Ishikawa (cell line): ENCODE data around the gene ARPC5L.

ENCODE experiments used
- CEBPB ChIP-seq: IDR thresholded peaks from 2 replicates; pipeline ENCODE4 v1.6.1; 2012
- CREB1 ChIP-seq: IDR thresholded peaks from 2 replicates; pipeline ENCODE4 v1.6.1; 2012; ENCODE audit warnings: low read depth
- EGR1 ChIP-seq: IDR thresholded peaks from 2 replicates; pipeline ENCODE4 v1.6.1; 2012
- EP300 ChIP-seq: IDR thresholded peaks from 2 replicates; pipeline ENCODE4 v1.6.1; 2012; ENCODE audit warnings: borderline replicate concordance
- FOXM1 ChIP-seq: IDR thresholded peaks from 2 replicates; pipeline ENCODE4 v1.6.1; 2012; ENCODE audit warnings: low read depth, borderline replicate concordance
- MAX ChIP-seq: IDR thresholded peaks from 2 replicates; pipeline ENCODE4 v1.6.1; 2012
- NFIC ChIP-seq: IDR thresholded peaks from 2 replicates; pipeline ENCODE4 v1.6.1; 2012
- RAD21 ChIP-seq: IDR thresholded peaks from 2 replicates; pipeline ENCODE4 v1.6.1; 2012; ENCODE audit warnings: low read depth
- TAF1 ChIP-seq: IDR thresholded peaks from 2 replicates; pipeline ENCODE4 v1.6.1; 2012; ENCODE audit warnings: low read depth, mild to moderate bottlenecking
- TCF12 ChIP-seq: IDR thresholded peaks from 2 replicates; pipeline ENCODE4 v1.6.1; 2012; ENCODE audit warnings: low read depth
- TEAD4 ChIP-seq: IDR thresholded peaks from 2 replicates; pipeline ENCODE4 v1.6.1; 2012
- USF1 ChIP-seq: IDR thresholded peaks from 2 replicates; pipeline ENCODE4 v1.6.1; 2012
- YY1 ChIP-seq: IDR thresholded peaks from 2 replicates; pipeline ENCODE4 v1.6.1; 2012; ENCODE audit warnings: low read depth
- ZBTB7A ChIP-seq: IDR thresholded peaks from 2 replicates; pipeline ENCODE4 v1.6.1; 2012; ENCODE audit warnings: low read depth
- TF ChIP-seq, protein P1 (sequence below): IDR thresholded peaks from 2 replicates; pipeline ENCODE4 v1.6.1; 2012; ENCODE audit warnings: low read depth, mild to moderate bottlenecking

Gene ARPC5L

GRCh38 chr9:124890179-124890578 is 28.2 kb downstream of the ARPC5L start:
- TF ChIP-seq NFIC (no peak), EGR1 (no peak), TAF1 (no peak), CEBPB (no peak), TEAD4 (no peak), MAX (no peak), ZBTB7A (no peak), USF1 (no peak), TCF12 (no peak), RAD21 (no peak), CREB1 (no peak), EP300 (no peak)

- TF ChIP-seq USF1, result no peak
- TF ChIP-seq CREB1, result no peak
- TF ChIP-seq TCF12, result no peak
- TF ChIP-seq YY1, result no peak
- TF ChIP-seq MAX, result no peak
- TF ChIP-seq TAF1, result no peak
- no peak for TF ChIP-seq RAD21
- no peak for TF ChIP-seq FOXM1
These were observed 32.3 kb downstream of the ARPC5L start for GRCh38 chr9:124894035-124894740.

GRCh38 chr9:124894741-124895170 is 32.8 kb downstream of the ARPC5L start:
- TF ChIP-seq FOXM1, result no peak
- TF ChIP-seq RAD21, result peak; percentile 37; the same call in 1 of the 2 replicates

DNA sequence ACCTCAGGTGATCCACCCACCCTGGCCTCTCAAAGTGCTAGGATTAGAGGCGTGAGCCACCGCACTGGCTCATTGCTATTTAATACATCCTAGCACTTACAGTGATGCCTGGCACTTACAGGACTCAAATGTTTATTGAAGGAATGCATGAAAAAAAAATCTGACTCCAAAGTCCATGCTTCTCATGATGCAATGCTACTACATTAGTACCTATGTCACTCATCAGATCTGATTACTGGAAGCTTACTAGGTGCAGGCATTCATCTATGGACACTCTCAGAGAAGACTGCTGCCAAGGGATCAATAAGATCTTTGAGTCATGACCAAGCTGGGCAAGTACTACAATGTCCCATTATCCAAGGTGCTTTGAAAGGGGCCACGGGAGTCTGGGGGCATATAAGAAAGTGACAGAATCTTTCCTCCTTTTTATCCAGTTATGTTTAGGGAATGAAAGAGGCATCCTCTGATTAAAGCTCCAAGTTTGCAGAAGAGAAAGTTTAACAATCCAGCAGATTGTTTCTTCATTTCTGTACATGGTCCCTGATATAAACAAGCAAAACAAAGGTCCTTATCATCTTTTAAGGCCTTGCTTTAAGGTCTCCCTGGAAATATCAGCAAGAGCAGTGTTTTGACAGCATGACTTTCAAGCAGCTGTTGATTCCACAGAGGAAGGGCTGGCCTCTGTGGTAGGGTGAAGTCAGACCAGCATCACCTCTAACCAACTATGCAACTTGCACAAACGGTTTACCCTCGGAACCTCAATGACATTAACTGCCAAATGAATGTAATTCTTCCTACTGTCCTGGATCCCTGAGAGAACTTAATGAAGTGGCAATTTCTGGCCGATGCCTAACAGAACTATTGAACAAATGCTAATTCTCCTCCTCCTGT is 35.9 kb downstream of the ARPC5L start:
- TF ChIP-seq TCF12 (no peak), NFIC (no peak), MAX (no peak), TEAD4 (no peak), USF1 (no peak), EGR1 (no peak), ZBTB7A (no peak), YY1 (no peak), FOXM1 (no peak), RAD21 (no peak), CREB1 (no peak), EP300 (no peak), TAF1 (no peak), CEBPB (no peak)
- TF ChIP-seq, protein P1, sequence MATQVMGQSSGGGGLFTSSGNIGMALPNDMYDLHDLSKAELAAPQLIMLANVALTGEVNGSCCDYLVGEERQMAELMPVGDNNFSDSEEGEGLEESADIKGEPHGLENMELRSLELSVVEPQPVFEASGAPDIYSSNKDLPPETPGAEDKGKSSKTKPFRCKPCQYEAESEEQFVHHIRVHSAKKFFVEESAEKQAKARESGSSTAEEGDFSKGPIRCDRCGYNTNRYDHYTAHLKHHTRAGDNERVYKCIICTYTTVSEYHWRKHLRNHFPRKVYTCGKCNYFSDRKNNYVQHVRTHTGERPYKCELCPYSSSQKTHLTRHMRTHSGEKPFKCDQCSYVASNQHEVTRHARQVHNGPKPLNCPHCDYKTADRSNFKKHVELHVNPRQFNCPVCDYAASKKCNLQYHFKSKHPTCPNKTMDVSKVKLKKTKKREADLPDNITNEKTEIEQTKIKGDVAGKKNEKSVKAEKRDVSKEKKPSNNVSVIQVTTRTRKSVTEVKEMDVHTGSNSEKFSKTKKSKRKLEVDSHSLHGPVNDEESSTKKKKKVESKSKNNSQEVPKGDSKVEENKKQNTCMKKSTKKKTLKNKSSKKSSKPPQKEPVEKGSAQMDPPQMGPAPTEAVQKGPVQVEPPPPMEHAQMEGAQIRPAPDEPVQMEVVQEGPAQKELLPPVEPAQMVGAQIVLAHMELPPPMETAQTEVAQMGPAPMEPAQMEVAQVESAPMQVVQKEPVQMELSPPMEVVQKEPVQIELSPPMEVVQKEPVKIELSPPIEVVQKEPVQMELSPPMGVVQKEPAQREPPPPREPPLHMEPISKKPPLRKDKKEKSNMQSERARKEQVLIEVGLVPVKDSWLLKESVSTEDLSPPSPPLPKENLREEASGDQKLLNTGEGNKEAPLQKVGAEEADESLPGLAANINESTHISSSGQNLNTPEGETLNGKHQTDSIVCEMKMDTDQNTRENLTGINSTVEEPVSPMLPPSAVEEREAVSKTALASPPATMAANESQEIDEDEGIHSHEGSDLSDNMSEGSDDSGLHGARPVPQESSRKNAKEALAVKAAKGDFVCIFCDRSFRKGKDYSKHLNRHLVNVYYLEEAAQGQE, result no peak

DNA sequence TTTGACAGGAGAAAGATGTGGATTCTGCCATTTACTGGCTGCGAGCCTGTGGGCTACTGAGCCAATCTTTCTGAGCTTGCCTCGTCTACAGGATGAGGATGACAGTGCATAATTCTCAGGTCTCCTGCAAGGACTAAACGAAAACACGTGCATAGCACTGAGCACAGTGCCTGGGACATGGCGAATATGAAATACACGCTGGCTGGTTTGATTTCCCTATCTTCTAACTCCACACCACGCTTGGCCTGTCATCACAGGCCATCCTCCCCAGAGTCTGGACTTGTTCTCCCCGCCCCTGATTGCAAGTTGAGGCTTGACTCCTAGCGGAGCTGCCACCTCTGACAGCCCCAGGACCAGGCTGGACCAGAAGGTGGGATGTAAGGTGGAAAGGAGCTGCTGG is 37.9 kb downstream of the ARPC5L start:
- TF ChIP-seq ZBTB7A (no peak), EP300 (no peak), YY1 (no peak), CREB1 (no peak), TAF1 (no peak), MAX (no peak), TEAD4 (no peak), NFIC (no peak), USF1 (no peak), CEBPB (no peak), EGR1 (no peak)
- TF ChIP-seq, protein P1, result no peak
